Kidney (tissue), 14 donors: ENCODE measurements around the gene SMS. TPM values are rescaled to one million over a fixed set of nuclear protein-coding genes. Genes with fewer than 3 reads are reported as not detected.

Experiments used
- DNase-seq, 5 donors: peaks; one replicate each; pipeline ENCODE4 v3.0.0-alpha.2; 2013 to 2020
- FAIRE-seq: peaks from 2 replicates; lab custom pipeline; 2012; peaks lifted over from hg19 to GRCh38; lab: Jason Lieb, UNC
- H3K27ac ChIP-seq, 2 donors: one replicate each; pipeline ENCODE4 v1.7.0; 2013; ENCODE audit warnings: low read depth in 2 of 2, low read length in 2 of 2, inconsistent platforms in 1 of 2
- H3K27me3 ChIP-seq: one replicate; pipeline ENCODE4 v1.7.1; 2013; ENCODE audit warnings: low read length, inconsistent platforms; ENCODE audit not compliant: control insufficient read depth, insufficient read depth
- H3K36me3 ChIP-seq, 3 donors: one replicate each; pipeline versions ENCODE4 v1.7.0 to v1.7.1; 2013; ENCODE audit warnings: low read length in 3 of 3, control low read depth in 1 of 3, inconsistent platforms in 1 of 3; ENCODE audit not compliant: insufficient read depth in 3 of 3, control insufficient read depth in 2 of 3
- H3K4me1 ChIP-seq, 3 donors: one replicate each; pipeline versions ENCODE4 v1.7.0 to v1.7.1; 2013; ENCODE audit warnings: low read length in 3 of 3, inconsistent platforms in 1 of 3, low read depth in 1 of 3; ENCODE audit not compliant: control insufficient read depth in 2 of 3, insufficient read depth in 2 of 3
- H3K4me3 ChIP-seq, 3 donors: one replicate each; pipeline versions ENCODE4 v1.7.0 to v1.8.1; 2013; ENCODE audit warnings: low read length in 3 of 3, control low read depth in 1 of 3, inconsistent platforms in 1 of 3
- H3K9ac ChIP-seq, 3 donors: one replicate each; pipeline versions ENCODE4 v1.7.0 to v1.7.1; 2013; ENCODE audit warnings: low read length in 3 of 3, control low read depth in 1 of 3, inconsistent platforms in 1 of 3
- H3K9me3 ChIP-seq, 3 donors: one replicate each; pipeline versions ENCODE4 v1.7.0 to v1.7.1; 2013; ENCODE audit warnings: low read length in 3 of 3, control low read depth in 1 of 3, inconsistent platforms in 1 of 3; ENCODE audit not compliant: control insufficient read depth in 2 of 3, insufficient read depth in 1 of 3
- CTCF ChIP-seq: IDR thresholded peaks from 3 replicates; pipeline ENCODE4 v1.5.1; 2012; ENCODE audit warnings: mild to moderate bottlenecking, moderate library complexity, borderline replicate concordance; ENCODE audit not compliant: insufficient read depth; ENCODE audit errors: extremely low read depth
- intact Hi-C: fragments of 100-400 bp; cut with DNase I; formaldehyde crosslinking; loops from one replicate; pipeline ENCODE4 v1.11.1; 2022
- polyA plus RNA-seq: library from polyadenylated mRNA; stranded (reverse); fragments of 350-450 nt; fragmentation: Illumina TruSeq; extraction: RNeasy Lipid Tissue Mini Kit (QIAGEN cat#74804); gene quantifications from one replicate; pipeline ENCODE4 v1.2.3, GENCODE V29; 2014; ENCODE audit warnings: low read depth, low replicate concordance; ENCODE audit not compliant: insufficient read depth
- total RNA-seq: library from RNA; stranded (reverse); fragmentation: NEBNext Ultra II Directional; extraction: Animal tissue kit (Norgen Biotek cat#: 25700); gene quantifications from one replicate; pipeline ENCODE4 v1.2.1, GENCODE V29; 2021
- donor health status: control.
- donor health status: control.
- donor health status: control.
- donor health status: control.
- donor health status: control.
- donor health status: DM: yes; HTN: yes; CAD: no.
- donor health status: Normal renal cell carcinoma (clear cell type).

The SMS gene
- total and polyA plus RNA-seq, 2 donors from 2014 or later: 73.6 to 147 TPM

GRCh38 chrX:21934414-21934813 lies 6.1 kb upstream of the SMS start:
- Histone ChIP-seq H3K36me3 (no peaks in the 10 kb centered on the region), H3K9me3 (no peaks in the 10 kb centered on the region), H3K27me3 (no peaks in the 10 kb centered on the region)

GRCh38 chrX:21939906-21940305 lies 603 bp upstream of the SMS start:
- H3K36me3 ChIP-seq: no peaks in the 10 kb centered on the region
- no peak for DNase-seq
- peak overlapping the region in 2 of 3 donors; percentile 14 to 51 for H3K4me3 ChIP-seq
- FAIRE-seq: no peak
- no peaks in the 10 kb centered on the region for H3K27me3 ChIP-seq
- H3K27ac ChIP-seq: peak overlapping the region; percentile 57 to 63
- no peaks in the 10 kb centered on the region for H3K9me3 ChIP-seq
- H3K9ac ChIP-seq: peak overlapping the region in 1 of 3 donors; percentile 51
- intact Hi-C loops: no loop called here
- no peaks in the 10 kb centered on the region for H3K4me1 ChIP-seq
- TF ChIP-seq CTCF: no peak

More at GRCh38 chrX:21934414-21934813, 6.1 kb upstream of the SMS start:
- H3K27ac ChIP-seq: no peak overlapping the region
- DNase-seq (no peak), FAIRE-seq (no peak)
- no peak overlapping the region for H3K9ac ChIP-seq
- no peak overlapping the region for H3K4me3 ChIP-seq
- H3K4me1 ChIP-seq: no peaks in the 10 kb centered on the region
- TF ChIP-seq CTCF: no peak
- intact Hi-C loops: no loop called here

GRCh38 chrX:21943460-21944135 lies 3.1 kb downstream of the SMS start:
- no peaks in the 10 kb centered on the region for H3K27me3 ChIP-seq
- no peaks in the 10 kb centered on the region for H3K9me3 ChIP-seq
- no peaks in the 10 kb centered on the region for H3K36me3 ChIP-seq
- no peak for TF ChIP-seq CTCF
- no peak for DNase-seq
- peak overlapping the region in 1 of 3 donors; percentile 17 for H3K4me3 ChIP-seq
- H3K4me1 ChIP-seq: peaks cover 0 to 10% (median 8%) of the 10 kb centered on the region in 3 donors
- peak overlapping the region in 1 of 2 donors; percentile 32 for H3K27ac ChIP-seq
- intact Hi-C loops: no loop called here
- no peak for FAIRE-seq
- no peak overlapping the region for H3K9ac ChIP-seq
